GM12891 (cell line): ENCODE measurements around the gene ROGDI.

ENCODE experiments used
- PAX5 ChIP-seq: IDR thresholded peaks from 2 replicates; pipeline ENCODE4 v1.6.1; 2011; ENCODE audit warnings: low read length, moderate library complexity, mild to moderate bottlenecking; ENCODE audit not compliant: insufficient read depth, severe bottlenecking
- POLR2A ChIP-seq: IDR thresholded peaks from 2 replicates; pipeline ENCODE4 v1.6.1; 2011; ENCODE audit warnings: low read depth, low read length, control low read depth
- POLR2AphosphoS5 ChIP-seq: IDR thresholded peaks from 2 replicates; pipeline ENCODE4 v1.6.1; 2011; ENCODE audit warnings: low read depth, low read length, control low read depth
- POU2F2 ChIP-seq: IDR thresholded peaks from 2 replicates; pipeline ENCODE4 v1.6.1; 2011; ENCODE audit warnings: low read depth, mild to moderate bottlenecking, control low read depth, low read length, moderate library complexity
- SPI1 ChIP-seq: IDR thresholded peaks from 2 replicates; pipeline ENCODE4 v1.6.1; 2011; ENCODE audit warnings: low read depth, low read length, control low read depth
- TAF1 ChIP-seq: IDR thresholded peaks from 2 replicates; pipeline ENCODE4 v1.6.1; 2011; ENCODE audit warnings: low read depth, low read length, control low read depth

DNA sequence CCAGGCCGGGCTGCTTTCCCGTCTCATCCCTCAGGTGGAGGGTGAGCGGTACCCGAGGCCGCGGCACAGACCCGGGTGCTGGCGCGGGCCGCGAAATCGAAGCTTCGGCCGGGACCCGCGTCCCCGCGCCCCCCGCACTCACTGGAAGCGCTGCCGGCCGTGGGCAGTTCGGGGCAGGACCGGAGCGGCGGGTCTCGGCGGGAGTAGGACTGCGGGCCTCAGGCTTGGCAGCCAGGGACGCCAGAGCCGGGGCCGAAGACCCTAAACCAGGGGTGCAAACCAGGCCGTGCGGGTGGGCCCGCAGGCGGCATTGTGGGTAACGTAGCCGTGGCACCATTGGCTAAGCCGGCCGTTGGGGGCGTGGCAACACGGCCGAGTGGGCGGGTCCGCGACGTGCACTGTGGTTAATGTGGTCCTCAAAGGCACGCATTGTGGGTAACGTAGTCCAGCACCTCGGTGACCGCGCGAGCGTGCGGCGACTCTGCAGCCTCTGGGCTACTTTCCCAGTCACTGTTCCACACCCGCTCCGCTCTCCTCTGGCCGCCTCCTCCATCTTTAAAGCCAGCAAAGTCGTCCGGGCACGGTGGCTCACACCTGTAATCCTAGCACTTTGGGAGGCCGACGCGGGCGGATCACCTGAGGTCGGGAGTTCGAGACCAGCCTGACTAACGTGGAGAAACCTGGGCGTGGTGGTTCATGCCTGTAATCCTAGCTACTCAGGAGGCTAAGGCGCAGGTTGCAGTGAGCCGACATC, 35.4 kb downstream of the ROGDI start, which contains the start of gene ZNF500:
- peak; percentile 58 for TF ChIP-seq POLR2A
- 0 out of 2 replicates have a peak, but pooled peaks have one; percentile 14 for TF ChIP-seq TAF1
- peak; percentile 39 for TF ChIP-seq POLR2AphosphoS5
- TF ChIP-seq POU2F2 = peak; percentile 71; the same call in 1 of the 2 replicates
- no peak for TF ChIP-seq PAX5
- TF ChIP-seq SPI1 = no peak
